GM10847 (cell line): ENCODE data around the gene PSMB9.

Experiments
- POLR2A ChIP-seq: IDR thresholded peaks from 2 replicates; pipeline ENCODE4 v1.6.1; 2011; ENCODE audit not compliant: insufficient read length; ENCODE audit errors: extremely low read depth

Gene PSMB9

GRCh38 chr6:32847795-32848194 is 6.2 kb upstream of the PSMB9 start:
- TF ChIP-seq POLR2A, result no peak

DNA sequence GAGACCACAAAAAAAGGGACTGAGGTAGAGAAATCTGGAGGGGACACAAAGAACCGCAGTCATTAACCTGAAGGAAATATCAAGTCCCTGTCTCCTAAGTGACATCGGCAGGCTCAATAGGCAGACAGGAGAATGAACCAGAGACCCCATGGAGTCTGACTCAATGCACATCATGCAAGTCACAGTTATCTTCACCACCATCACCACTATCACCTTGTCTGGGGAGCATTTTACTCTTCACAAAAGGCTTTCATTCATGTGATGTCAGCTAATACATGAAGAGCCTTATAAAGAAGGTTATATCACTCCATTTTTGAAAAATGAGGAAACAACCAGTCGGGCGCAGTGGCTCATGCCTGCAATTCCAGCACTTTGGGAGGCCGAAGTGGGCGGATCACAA is 4.9 kb upstream of the PSMB9 start:
- TF ChIP-seq POLR2A, result no peak

DNA sequence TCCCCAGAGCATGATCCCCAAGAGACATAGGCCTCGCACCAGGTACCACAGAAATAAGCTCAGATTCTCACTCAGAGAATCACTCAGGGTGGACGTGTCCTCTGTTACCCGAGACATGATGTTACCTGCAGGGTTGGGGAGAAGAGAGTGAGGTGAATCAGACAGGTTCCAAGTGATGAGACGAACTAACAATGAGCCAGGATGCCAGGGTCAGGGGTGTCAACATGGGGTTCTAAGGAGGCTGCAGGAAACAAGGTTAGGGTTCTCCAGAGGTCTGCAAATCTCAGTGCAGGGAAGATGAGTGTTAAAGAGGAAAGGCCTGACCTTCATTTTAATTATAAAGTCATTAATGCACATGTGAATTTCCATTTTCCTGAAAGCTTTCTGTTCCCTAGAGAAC is 3.0 kb upstream of the PSMB9 start:
- TF ChIP-seq POLR2A, result no peak

DNA sequence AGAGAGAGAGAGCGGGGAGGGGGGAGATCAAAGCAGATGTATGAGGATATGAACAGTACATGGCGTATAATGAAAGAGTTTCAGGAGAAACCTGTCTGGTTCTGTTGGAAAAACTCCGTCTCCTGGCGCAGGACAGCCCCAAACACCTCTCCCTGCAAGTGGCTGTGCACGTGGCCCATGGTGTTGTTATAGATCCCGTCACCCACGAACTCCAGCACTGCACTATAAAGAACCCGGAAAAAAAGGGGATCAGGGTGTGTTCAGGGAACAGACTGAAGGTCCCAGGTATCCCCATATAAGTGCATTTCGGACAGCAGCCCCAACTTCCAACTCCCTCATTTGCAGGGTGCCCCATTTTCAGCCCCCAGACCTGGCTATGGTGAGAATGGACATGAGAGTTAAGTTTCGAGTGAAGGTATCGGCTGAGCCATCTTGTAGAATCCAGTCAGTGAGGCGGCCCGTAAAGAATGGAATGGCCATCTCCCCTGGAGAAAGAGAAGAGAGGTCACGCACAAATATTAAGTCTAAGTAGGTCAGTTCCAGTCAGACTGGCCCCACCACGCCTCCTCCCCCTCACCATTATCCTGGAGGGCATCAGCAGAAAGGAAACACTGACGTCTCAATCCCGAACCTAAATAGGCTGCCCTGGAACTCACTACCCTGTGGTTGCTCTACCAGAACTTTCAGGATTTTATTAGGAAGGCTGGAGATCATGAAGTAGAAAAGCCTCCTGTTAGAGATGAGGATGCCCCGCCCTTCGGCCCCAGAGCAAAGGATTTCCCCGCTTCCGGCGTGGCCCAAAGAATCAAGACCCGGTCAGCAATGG is 1.8 kb upstream of the PSMB9 start:
- TF ChIP-seq POLR2A, result no peak

DNA sequence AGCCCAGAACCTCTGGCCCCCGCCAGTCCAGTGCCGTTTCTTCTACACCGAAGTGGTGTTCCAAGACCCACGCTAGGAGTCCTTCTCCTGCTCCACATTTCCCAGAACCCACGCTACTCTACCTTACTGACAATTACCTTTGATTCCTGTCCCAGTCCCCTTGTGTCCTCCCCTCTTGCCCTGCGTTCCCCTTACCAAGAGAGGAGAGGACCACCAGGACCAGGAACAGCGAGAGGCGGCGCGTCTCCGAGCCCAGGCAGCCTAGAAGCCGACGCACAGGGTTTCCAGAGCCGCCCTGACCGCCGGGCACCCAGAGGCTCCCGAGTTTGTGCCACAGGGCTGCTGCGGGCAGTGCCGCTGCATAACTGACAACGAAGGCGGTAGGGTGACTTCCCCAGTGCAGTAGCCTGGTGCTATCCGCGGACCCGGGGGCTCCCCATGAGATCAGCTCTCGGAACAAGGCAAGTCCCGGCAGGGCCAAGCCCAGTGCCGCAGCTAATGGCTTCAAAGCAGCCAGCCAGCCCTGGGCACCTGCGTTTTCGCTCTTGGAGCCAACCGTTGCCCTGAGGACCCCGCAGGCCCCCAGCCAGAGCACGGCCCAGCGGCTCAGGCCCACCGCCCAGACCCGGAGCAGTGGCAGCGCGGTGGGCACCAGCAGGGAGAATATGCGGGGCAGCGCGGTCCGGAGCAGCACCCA is 1.0 kb upstream of the PSMB9 start:
- no peak for TF ChIP-seq POLR2A

GRCh38 chr6:32854376-32855178 is 585 bp downstream of the PSMB9 start:
- no peak for TF ChIP-seq POLR2A

DNA sequence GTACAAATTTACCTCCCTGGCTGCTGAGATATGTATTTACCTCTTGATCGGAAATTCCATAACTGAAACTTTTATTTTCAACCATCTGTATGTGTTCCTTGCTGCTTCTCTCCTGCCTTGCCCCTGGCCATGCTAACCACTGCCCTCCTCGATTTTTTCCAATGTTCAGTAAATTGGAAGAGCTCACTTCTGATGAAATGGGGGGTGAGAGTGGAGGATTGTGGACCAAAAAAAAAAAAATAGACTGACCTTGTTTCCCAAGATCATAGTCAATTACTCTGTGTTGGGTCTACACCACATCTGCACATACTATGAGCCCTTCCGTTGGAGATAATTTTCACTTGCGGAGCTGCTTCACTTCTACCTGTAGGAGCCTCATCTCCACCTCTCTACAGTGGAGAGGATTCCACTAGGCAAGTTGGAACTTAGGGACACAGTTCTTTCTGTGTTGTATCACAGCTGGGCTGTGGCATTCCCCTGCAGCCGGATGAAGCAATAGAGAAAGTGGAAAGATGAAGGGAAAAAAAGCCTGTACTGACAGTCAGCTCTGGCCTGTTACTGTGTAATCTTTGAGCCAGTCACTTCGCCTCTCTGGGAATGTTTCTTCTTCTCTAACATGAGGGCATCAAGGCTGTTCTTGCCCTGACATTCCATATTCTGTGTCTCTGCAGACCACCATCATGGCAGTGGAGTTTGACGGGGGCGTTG is 1.6 kb downstream of the PSMB9 start:
- TF ChIP-seq POLR2A, result no peak

DNA sequence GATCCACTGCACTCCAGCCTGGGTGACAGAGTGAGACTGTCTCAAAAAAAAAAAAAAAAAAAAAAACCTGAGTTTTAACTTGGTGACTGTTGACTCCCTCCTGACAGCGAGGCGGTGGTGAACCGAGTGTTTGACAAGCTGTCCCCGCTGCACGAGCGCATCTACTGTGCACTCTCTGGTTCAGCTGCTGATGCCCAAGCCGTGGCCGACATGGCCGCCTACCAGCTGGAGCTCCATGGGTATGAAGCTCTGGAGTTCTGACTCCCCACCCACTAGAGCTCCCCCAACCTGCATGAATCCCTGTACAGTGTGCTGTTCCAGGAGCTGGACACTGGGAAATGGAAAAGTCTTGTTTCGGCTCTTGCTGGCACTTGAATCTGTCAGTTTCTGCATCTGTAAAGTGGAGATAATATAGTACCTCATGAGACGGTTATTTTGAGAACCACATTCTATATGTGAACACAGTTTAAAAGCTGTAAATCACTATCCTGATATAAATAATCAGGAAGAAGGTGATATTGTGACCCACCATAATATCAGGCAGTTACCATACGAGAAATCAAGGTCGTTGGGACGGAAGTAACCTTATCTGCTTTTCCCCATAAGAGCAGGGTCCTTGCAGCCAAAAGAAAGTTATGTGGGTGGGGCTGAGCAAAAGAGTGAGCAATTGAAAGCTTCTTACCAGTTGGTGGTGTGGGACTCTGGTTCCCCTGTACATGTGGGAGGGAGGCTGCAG is 3.3 kb downstream of the PSMB9 start:
- TF ChIP-seq POLR2A, result no peak

GRCh38 chr6:32858194-32858593 is 4.2 kb downstream of the PSMB9 start:
- TF ChIP-seq POLR2A, result no peak

GRCh38 chr6:32860674-32861073 is 6.7 kb downstream of the PSMB9 start:
- no peak for TF ChIP-seq POLR2A

- TF ChIP-seq POLR2A, result no peak
These were observed 8.7 kb downstream of the PSMB9 start for GRCh38 chr6:32862725-32863124.

DNA sequence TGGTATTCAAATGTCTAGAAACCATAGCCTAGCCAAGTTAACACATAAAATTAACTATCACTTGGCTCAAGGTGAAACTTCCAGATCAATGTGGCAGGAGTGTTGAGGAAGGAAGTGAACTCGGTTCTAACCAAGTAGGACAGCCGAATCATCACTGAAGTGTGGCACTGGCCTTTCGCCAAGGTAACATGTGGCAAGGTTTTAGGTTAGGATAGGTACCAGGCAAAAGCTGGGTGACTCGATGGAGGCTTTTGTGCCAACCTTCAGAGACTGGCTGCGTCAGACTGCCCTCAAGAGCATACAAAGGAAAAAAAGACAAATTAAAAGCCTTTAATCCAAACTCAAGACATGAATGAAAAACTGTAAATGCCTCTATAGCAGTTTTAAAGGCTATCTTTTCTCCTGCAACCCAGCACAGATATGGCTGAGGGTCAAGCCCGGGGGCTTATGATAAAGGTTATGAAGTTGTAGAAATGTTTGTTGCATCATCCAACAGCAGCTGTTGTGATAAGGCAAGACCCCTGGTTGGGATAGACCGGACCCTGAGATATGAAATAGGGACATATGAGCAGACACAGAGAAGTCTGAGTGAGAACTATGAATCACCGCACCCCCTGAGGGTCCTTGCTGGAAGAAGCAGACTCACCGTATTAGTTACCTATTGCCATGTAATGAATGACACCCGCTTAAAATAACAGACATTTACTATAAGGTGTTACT is 11.9 kb downstream of the PSMB9 start:
- TF ChIP-seq POLR2A, result no peak

DNA sequence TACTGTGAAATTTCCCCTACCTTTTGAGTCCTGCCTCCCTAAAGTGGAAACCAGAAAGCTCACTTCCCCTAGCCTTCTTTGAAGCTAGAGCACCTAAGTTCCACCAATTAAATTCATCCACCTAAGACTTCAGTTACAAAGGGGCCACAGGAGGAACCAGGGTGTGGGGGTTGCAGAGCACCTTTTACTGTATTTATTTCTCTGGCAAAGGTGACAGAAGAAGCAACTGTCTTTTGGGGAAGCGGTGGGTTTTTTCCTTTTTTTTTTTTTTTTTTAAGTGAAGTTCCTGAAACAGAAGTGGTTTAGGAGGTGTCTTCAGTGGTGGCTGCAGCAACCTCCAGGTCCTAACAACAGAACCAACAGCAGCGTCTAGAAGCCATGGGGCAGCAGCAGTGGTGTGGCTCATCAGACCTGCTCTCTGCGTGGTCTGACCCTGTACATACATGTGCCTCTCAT is 13.1 kb downstream of the PSMB9 start:
- TF ChIP-seq POLR2A, result no peak
